ENCODE data around the gene POLR1H. TPM values are rescaled to one million over a fixed set of nuclear protein-coding genes. Genes with fewer than 3 reads are reported as not detected.

POLR1H gene, protein sequence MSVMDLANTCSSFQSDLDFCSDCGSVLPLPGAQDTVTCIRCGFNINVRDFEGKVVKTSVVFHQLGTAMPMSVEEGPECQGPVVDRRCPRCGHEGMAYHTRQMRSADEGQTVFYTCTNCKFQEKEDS
- total RNA-seq: 23.1 and 24.6 TPM in 2 replicates

DNA sequence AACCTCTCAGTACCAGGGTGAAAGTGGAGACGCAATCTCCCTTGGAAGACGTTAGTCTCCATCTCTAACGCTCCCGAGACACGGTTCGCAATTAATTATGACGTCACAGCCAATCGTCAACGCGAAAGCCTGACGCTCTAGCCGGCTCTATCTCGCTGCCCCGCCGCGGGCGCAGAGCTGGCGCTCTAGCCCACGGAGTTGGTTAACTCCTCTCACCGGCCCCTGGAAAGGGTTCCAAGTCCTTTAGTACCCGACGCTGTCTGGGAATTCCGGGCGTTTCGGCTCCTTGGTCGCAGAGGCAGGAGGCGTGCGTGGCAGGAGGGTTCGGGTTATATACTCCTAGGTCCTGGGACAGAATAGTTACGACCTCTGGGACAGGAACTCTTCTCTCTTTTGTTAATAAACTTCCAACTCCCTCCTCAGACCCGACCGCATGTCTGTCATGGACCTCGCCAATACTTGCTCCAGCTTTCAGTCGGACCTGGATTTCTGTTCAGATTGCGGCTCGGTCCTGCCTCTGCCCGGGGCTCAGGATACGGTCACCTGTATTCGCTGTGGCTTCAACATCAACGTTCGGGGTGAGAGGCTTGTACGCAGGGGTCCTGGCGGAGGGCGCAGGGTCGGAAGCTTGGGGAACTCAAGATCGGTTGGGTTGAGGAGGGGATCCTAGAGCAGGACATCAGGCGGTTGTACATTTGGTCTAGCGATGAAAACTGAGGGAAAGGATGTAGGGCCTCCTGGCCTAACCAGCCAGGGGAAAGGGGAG is at the start of gene POLR1H:
Gene POLR1H, plus strand, starts transcription at position 174 of the 766 bp plus-strand sequence. Its CDS starts 260 bp downstream, at position 434.

DNA sequence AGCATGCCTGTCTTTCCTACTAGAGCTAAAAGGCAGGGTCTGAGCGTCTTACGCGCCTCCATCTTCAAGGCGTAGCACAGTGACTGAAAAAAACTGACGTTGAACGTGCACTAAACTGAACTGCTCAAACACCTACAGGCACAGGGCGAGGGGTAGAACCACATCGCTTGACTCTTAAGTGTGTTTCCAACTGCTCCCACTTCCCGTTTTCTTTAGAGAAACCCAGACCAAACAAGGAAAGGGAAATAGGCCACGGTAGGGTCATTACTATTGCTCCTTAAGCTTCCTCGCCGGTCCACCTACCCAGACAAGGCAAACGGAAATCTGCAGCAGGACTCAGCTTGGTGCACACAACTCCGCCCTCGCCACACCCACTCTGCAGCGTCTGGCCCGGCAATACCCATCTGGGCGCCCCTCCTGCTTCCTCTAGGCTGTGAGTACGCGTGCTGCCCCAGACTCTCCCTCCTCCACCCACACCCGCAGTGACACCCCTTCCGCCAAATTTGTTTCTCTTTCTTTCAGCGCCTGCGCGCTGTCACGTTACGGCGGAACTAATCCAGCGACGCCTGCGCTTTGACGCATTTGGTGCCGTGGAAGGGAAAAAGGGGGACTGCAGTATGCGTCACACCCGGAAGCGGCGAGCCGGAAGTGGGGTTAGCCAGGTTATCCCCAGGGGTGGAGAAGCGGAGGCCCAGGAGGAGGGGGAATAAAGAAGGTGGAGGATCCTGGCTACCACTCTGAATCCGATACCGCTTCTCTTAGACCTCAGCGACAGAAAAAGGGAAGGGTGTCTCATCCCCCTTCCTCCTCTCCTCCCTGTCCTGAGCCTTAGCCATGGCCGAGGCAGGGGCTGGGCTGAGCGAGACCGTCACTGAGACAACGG is 5.8 kb downstream of the POLR1H start, which contains the start of gene PPP1R11:
Gene PPP1R11, plus strand, starts transcription at position 622 of the 883 bp plus-strand sequence. Its CDS starts 213 bp downstream, at position 835.

DNA sequence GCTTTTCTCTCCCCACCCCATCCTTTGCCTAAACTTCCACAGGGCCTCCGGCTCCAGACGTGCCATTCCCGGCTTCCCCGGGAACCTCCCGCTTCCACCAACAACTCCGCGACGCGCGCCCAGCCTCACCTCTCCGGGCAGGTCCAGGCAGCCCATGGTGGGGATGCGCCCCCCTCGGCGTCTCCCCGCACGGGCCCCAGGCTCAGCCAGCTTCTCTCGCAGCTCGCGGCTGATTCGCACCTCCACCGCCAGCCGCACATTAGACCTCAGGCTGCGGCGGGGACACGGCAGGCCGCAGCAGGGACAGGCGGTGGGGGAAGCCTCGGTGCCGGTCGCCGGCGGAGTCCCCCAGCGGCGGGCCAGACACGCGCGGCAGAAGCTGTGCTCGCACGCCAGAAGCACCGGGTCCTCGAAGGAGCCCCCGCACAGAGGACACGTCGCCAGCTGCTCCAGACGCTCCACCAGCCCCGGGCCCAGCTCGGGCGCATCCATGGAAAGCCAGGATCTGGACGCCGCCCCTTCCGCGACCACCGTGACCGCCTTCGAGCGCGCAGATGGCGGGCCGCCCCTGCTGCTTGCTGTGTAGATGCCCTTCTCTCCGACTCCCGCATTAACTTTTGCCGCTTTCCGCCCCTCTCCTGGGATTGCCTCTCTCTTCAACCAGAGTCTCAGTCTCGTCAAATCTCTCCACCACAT is 14.2 kb downstream of the POLR1H start, which contains the start of gene RNF39:
Gene RNF39, minus strand, starts transcription at position 676 of the 696 bp plus-strand sequence. Its CDS starts 184 bp downstream, at position 492.

DNA sequence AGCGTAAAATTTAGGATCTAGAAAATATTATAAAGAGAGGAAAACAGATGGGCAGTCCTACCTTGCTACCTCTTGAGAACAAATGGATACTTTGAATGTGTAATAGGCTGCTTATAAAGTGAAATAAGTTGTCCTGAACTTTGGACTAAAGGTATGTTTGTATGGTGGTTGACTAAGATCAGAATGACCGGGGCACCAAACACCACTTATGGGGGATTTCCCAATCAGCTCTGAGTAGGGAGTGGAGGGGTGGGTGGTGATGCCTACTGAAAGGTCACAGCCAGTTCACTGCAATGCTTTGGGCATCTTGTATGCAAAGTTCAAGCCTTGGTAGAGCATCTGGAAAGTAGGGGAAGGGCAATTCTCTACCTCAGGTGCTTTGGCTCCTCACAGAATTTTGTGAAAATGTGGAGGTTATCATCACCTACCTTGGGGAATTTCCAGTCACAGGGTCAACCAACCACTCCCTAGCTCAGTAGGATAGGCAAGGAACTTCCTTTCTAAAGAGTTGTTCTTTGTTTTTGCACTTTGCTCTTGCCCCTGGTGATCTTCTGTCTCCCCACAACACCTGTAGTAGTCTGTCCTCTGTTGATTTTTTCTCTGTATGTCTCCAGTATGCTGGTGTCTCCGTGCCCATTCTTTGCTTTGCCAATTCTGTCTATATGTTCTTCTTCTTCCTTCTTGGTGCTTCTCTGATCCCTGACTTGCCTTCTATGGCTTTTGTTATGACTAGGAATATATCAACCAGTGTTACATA is 52.1 kb downstream of the POLR1H start, which contains the start of gene TRIM31:
Gene TRIM31, minus strand, starts transcription at position 88 of the 757 bp plus-strand sequence. CDS start 285 bp downstream, outside the sequence.

Small RNAs within 50 kb of the gene (small RNA-seq; reads per million reads assigned to genes)
- gene RF02218 (not detected), gene RF02219 (not detected), gene RF02220 (not detected)

Other genes starting within 250 kb of the POLR1H start
- 0.11 and 0.13 TPM in 2 replicates for gene HLA-G, start 233.4 kb upstream of the POLR1H start, total RNA-seq
- 132 and 322 TPM in 2 replicates for gene HLA-A, start 118.7 kb upstream of the POLR1H start, total RNA-seq
- gene PPP1R11, start 5.9 kb downstream of the POLR1H start, total RNA-seq: 37.9 and 41.6 TPM in 2 replicates
- gene RNF39, start 14.5 kb downstream of the POLR1H start, total RNA-seq: not detected in 2 replicates
- gene TRIM31, start 51.8 kb downstream of the POLR1H start, total RNA-seq: not detected in 2 replicates
- not detected in 2 replicates for gene TRIM40, start 74.9 kb downstream of the POLR1H start, total RNA-seq
- gene TRIM10, start 99.9 kb downstream of the POLR1H start, total RNA-seq: not detected in 2 replicates
- not detected in 2 replicates for gene TRIM15, start 102.3 kb downstream of the POLR1H start, total RNA-seq
- 33.8 and 35.0 TPM in 2 replicates for gene TRIM26, start 152.1 kb downstream of the POLR1H start, total RNA-seq